HG03558 (cell line): ENCODE measurements around the gene OR6Y1.

Experiments
- ATAC-seq: cut with Tn5 transposase; IDR thresholded peaks from one replicate; pipeline ENCODE4 v1.9.1; 2021; ENCODE audit warnings: moderate number of reproducible peaks; ENCODE audit not compliant: unreplicated experiment; ENCODE audit errors: extremely low read depth

The OR6Y1 gene, protein sequence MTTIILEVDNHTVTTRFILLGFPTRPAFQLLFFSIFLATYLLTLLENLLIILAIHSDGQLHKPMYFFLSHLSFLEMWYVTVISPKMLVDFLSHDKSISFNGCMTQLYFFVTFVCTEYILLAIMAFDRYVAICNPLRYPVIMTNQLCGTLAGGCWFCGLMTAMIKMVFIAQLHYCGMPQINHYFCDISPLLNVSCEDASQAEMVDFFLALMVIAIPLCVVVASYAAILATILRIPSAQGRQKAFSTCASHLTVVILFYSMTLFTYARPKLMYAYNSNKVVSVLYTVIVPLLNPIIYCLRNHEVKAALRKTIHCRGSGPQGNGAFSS

DNA sequence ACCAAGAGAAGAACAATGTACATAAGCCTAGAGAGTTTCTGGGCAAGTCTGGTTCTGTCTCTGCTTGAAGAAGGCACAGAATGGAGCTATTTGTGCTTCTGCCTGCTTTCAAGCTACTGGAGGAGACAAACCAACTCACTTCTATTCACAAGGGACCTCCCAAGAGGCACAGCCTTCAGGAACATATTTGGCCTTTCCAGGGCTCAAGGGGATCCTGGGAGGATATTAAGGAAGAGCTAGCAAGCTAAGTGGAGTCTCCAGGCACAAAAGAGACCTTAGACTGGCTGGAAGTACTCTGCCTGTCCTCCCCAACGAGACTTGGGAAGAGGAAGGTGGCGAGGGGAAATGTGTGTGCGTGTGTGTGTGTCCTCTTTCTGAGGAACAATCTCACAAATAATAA, at the start of gene OR6Y1:
Gene OR6Y1 (minus strand): TSS at position 54 of the 400 bp plus-strand sequence. CDS start 6,300 bp downstream, outside the sequence.
- ATAC-seq = no peak

DNA sequence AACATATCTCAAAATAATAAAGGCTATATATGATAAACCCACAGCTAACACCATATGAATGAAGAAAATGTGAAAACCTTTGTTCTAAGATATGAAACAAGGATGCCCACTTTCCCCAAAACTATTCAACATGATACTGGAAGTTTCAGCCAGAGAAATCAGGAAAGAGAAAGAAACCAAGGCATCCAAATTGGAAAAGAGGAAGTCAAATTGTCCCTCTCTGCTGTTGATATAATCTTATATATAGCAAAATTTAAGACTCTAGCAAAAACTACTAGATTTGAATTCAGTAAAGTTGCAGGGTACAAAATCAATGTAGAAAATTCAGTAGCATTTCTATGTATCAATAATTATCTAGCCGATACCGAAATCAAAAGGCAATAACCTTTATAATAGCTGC, 46.5 kb upstream of the OR6Y1 start:
- ATAC-seq = no peak

DNA sequence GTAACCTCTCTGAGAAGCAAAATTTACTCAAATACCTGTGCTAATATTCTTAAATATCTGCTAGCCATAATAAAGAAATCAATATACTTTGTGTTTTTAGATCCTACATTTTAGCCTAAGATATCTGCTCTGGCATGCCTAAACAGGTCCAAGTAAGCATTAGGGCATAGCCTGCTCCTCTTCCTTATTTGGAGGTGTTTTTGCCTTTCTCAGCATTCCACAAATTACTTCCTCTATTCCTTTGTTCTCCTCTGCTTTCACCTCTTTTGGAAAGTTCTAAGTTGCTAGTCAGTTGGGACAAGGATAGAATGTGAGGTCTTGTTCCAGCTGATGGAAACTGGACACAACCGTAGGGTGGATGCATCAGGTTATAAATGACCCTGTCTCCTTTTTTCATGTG, 32.7 kb upstream of the OR6Y1 start:
- no peak for ATAC-seq

DNA sequence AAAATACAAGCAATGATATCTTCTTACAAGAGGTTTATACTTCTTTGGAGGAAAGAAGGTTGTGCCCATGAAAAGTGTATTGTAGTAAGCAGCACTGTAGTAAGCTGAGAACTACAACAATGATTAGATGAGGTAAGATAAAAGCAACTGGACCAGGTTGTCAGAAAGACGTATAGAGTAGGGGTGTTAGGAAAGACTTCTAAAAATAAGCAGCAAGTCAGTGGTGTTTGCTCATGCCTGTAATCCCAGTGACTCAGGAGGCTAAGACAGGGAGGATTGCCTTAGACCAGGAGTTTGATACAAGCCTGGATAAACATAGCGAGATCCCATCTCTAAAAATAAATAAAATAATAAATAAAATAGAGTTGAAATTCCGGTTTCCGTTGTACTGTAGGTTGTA, 29.8 kb upstream of the OR6Y1 start:
- no peak for ATAC-seq

DNA sequence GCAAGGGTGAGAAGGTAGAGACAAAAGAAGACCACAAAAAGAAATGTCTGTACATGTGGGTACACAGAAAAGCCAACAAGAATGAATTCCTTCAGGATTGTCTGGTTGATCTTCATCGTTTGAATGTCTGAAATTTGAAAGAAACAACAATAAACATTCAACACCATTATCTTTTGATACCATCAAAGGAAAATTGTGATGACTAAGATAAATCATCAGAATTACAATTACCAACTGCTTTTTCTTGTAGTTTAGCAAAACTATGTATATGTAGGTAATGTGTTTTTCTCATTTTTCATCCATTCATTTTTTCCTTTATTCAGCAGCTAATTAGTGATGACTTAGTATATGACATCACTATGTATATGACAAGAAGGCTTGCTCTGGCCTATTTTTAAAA, 25.5 kb upstream of the OR6Y1 start, which contains the start of gene OR10X1:
Gene OR10X1 (minus strand): TSS at position 167 of the 400 bp plus-strand sequence. CDS start 0 bp downstream, at position 167.
- no peak for ATAC-seq

DNA sequence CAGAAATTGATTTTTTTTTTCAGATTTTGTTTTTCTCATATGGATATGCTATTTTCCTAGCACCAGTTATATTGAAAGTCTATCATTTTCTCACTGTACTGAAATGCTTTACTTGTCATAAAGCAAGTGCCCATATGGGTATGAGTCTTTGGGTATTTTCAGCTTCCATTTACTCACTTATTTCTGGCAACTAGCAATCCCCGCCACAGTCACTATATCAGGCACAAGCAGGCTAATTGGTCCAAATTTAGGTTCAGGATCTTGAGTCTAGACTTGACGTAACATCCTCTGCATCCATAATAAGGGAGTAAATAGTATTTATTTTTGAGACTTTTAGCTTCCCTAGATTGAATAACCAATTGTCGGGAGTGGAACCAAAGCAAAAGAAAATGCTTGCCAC, 23.4 kb upstream of the OR6Y1 start:
- no peak for ATAC-seq

DNA sequence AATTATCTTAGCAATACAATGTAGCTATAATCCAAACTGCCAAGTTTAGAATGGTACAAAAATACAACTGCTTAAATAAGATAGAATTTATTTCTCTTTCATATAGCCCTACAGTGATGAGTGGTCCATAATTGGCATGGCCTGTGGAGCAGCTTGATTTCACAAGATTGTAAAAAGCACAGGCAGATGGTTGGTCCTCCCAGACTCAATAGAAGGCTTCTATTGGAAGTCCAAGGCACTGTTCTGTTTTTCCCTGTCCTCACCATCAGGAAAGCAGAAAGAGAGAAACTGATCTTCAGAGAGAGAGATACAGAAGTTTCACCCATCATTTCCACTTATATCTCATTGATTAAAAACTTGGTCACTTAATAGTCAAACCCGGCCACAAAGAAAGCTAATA, 18.0 kb upstream of the OR6Y1 start:
- no peak for ATAC-seq

DNA sequence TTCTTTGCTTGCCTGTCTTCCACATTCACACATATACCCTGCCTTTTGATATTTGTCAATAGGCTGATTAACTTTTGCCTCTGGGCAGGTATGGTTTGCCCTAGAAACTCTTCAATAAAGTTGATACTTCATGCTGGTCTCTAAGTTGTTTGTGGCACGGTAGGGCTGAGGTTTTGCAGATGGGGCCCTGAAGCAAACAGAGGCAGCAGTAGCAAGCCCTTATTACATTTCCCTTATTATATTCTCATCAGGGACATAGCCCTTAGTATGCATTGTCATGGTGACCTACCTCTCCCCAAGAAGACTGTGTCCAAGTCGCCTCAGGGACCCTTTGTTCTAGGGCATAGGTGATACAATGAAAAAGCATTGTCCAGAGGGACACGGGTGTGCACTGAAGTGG, 16.3 kb upstream of the OR6Y1 start, which contains the start of gene OR6P1:
Gene OR6P1 (minus strand): TSS at position 101 of the 400 bp plus-strand sequence. CDS start 6,976 bp downstream, outside the sequence.
- ATAC-seq = no peak

DNA sequence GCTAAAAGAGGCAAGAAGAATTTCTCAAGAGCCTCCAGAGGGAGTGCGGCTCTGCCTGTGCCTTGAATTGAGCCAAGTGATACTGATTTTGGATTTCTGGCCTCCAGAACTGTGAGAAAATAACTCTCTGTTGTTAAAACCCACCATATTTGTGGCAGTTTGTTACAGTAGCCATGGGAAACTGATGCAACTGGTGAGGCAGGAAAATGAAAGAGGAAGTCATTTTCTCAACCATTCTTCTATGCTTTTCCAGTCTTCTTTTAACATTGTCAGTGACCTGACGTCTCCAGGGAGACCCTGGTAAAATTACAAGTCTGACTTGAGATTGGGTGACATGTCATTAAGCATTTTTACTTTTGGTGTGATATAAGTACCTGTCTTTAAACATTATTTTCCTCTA, 10.4 kb upstream of the OR6Y1 start:
- ATAC-seq = no peak

DNA sequence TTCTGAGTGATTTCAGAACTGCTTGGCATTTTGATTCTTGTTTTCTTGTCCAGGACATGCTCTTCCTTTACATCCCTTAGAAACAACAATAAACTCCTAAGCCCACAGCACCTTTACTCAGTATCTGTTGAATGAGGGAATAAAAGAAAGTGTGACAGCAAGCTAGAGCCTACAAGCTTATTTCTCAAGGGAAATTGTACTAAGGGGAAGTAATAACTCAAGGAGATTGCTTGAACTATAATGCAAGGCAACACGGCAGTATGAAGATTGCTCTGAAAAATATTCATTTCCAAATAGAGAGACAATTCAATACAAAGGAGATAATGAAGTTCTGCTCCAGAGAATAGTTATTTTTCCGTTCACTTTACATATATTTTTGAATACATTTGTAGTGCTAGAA, 9.6 kb upstream of the OR6Y1 start:
- ATAC-seq = no peak

DNA sequence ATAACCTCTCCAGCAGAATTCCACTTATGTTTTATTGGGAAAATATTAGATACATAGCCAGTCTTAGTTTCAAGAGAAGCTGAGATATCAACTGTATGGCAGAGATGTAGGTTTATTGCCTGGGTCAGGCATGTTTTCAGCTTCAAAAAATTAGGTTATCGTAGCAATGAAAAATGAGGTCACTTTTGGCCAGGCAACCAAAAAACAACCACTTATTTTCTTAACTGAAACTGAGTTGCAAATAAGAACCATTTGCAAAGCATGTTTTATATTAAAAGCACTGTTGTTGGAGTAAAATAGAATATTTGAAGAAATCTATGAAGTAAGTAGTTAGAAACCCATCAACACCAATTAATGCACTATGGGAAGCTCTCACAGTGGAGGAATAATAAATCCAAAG, 5.5 kb upstream of the OR6Y1 start:
- ATAC-seq = no peak

DNA sequence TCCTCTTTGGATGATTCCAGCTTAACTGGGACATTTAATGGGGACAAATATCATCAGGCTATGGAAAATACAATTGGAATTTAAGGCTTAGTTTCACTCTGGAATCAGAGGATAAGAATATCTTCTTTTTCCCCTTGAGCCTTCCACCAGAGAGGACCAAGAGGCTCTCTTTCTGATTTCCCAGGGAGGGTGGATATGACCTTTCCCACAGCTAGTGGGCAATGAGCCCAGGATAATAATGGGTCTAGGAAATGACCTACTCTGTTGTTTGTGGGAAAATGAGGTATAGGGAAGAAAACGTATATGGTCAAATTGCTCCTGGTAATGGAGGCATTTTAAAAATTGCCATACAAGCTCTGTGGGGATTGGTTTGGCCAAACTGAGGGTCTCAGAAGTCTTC, 1.9 kb downstream of the OR6Y1 start:
- no peak for ATAC-seq

DNA sequence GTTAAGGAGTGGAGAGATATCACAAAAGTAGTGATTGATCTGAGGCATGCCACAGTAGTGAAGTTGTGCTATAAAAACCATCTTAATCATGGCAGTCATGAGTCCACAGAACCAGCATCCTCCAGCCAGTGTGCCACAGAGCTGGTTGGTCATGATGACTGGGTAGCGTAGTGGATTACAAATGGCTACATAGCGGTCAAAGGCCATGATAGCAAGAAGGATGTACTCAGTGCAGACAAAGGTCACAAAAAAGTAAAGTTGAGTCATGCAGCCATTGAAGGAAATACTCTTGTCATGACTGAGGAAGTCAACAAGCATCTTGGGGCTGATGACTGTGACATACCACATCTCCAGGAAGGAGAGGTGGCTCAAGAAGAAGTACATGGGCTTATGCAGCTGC, 6.7 kb downstream of the OR6Y1 start:
- ATAC-seq = no peak

DNA sequence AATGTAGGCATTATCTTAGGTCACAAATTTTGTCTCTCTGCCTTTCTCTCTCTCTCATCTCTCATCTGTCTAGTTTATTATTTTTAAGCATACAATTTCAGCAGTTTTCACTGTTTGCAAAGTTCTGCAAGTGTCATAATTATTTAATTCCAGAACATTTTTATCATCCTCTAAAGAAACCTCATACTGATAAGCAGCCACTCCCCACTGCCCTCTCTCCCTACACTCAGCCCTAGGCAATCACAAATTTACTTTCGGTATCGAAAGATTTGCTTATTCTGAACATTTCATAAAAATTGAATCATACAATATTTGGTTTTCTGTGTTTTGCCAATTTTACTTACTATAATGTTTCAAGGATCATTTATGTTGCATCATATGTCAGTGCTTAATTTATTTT, 16.6 kb downstream of the OR6Y1 start:
- ATAC-seq = no peak

DNA sequence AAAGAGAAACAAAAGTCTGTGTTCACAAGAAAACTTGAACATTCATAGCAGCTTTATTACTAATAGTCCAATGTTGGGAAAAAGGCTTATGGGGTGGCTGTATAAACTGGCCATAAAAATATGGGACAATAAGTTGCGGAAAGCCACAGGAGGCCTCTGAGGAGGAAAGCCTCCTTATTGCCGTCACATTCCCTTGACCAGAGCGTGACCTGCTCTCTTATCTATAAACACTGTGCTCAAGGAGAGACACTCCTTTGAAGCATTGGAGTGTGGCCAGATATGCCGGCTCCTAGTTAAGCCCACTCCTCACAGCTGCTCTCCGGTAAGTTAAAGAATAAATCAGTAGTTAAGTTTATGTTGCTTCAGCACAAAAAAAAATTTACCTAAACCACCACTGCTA, 19.7 kb downstream of the OR6Y1 start:
- no peak for ATAC-seq

DNA sequence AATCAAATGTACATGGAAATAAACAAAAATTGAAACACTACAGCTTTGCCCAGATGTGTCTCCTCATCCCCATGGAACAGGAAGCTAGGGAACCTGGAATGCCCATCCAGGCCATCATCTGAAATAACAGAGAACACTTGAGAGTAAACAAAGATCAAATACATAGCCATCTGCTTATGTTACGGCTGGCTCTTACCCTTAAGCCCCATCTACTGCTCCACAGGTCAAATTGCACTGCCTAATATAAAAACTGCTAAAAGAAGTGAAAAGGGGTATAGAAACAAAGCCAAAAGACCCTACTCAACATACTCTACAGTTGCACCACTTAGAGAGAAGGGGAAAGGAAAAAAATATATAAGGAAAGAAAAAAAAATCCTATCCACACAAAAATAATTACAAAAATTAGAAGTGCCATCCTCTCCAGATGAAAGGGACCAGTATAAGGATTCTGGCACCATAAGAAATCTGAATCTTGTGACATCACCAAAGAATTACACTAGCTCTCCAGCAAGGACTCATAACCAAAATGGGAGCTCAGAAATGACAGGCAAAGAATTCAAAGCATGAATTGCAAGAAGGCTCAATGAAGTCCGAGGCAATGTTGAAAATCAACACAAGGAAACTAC, 26.9 kb downstream of the OR6Y1 start:
- ATAC-seq = no peak

DNA sequence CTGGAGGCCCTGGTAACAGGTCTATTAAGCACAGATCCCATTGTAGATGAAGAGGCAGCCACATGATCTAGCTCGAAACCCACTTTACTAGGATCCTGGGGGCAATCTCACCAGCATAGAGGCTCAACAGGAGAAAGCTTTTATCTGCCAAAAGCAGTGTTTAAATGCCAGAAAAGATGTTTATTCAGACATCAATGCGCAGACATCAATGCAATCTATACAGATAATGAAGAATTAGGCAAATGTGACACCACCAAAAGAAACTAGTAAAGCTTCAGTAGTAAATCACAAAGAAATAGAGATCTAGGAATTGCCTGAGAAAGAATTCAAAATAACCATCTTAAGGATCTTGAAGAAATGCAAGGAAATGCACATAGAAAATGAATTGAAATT, 32.5 kb downstream of the OR6Y1 start:
- no peak for ATAC-seq

DNA sequence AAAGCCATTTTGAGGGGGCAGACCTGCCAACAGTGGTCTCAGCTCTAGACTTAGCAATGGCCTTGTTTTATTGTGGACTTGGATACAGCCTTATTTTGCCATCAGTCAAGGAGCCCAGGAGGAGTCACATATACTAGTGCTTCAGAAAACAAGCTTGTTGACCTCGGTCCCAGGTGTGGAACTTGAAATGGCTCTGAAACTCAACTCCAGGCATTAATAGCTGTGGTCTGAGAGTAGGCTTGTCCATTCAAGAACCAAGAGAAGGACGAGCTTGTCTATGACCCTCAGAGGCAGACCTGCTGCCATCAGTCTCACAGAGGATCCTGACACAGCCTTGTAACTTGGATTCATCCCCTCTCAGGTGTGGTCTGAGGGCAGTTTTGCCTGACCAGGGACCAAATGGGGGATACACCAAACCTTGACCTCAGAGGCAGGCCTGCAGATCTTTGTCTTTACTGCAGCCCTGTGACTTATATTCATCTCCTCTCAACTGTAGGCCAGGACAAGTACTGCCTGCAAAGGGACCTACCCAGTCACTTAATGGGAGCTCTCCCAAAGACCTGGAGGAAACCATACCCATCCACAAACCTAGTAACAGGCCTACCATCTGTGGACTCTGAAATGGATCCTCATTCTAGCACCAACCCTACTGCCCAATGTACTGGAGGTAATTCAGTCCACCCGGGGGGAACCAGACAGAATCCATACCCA, 33.1 kb downstream of the OR6Y1 start:
- ATAC-seq = no peak

DNA sequence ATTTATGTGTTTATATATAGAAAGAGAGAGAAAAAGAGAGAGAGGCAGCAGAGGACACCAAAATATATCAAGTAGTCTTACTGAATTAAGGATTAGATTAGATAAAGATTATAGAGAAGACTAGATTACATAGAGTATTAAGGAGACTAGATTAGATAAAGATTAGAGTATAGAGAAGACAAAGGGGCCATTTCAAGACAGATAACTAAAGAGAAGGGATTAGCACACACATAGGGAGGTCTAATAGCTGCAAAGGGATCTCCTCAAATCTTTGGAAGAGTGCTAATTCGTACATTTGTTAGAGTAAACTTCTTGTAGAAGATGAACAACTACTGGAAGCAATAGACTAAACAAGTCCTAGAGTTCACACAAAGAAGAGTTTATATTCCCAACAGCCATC, 34.2 kb downstream of the OR6Y1 start:
- no peak for ATAC-seq

DNA sequence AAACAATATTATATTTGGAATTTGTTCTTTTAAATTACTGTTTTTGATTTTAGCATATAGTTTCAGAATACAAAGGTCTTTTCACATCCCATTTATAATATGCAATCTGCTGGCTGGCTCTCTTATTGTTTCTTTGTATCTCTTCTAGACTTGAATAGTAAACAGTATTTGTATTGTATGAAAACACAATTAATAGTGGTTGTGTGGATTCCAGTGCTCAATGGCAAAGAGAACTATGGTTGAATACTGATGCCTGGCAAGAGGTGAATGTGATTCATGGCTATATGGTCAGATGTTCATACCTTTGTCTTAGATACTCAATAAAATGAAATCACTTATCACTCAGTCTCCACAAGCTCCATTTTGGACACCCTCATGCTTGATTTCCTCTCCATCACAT, 37.2 kb downstream of the OR6Y1 start:
- no peak for ATAC-seq

DNA sequence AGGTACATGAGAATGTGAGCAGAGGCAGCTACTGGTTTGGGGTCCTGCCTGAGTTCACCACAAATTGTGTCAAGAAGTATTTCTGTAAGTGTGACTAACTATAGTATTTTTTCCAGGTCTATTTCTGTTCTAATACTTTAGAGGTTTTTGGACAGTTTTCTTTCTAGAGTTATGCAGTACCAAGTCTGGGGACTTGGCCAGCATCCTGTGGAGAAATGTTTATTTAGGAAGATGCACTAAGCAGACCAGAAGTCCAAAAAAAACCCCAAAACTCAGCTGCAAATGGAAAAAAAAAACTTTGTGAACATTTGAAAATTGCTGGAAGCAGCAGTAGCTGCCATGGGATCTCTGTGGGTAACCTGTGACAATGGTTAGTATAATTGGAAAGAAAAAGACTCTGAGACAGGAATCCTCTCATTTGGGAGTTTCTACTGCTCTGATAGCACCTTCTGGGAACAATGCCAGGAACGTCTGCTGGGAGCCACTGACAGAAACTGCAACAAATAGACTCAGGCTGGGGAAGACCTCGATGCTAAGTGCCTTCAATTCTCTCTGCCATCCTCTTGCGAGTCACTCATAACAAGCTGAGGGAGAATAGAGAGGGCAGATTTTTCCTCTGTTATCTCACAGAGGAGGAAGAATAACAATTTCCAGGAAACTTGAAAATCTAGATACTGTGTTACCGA, 44.6 kb downstream of the OR6Y1 start:
- no peak for ATAC-seq
